B cell (primary cell): ENCODE results near the gene ZMIZ1. TPM values are rescaled to one million over a fixed set of nuclear protein-coding genes. Genes with fewer than 3 reads are reported as not detected.

ENCODE experiments used
- ATAC-seq: fragments of 200-7000 bp; cut with Tn5 transposase; one replicate; pipeline ENCODE4 v1.10.0; 2021; ENCODE audit warnings: low read depth, mild to moderate bottlenecking, moderate number of reproducible peaks, moderate library complexity
- CTCF ChIA-PET: fragments of 350-600 bp; sonication (Branson Sonifier 250); formaldehyde crosslinking; loops from one replicate; lab custom pipeline; 2021; ENCODE audit warnings: antibody characterized with exemption, inconsistent platforms; lab: Charles Lee
- POLR2A ChIA-PET: fragments of 350-600 bp; sonication (Branson Sonifier 250); formaldehyde crosslinking; loops from one replicate; lab custom pipeline; 2021; ENCODE audit warnings: antibody characterized with exemption; lab: Charles Lee
- DNase-seq: peaks from one replicate; pipeline ENCODE4 v3.0.0; 2013
- H2AFZ ChIP-seq: 2 replicates; pipeline ENCODE4 v1.6.1; 2012; ENCODE audit warnings: mild to moderate bottlenecking, low read depth, low read length; ENCODE audit not compliant: insufficient read depth, poor library complexity, severe bottlenecking
- H3K27ac ChIP-seq, 2 donors: 1 replicate in 1 of 2; 2 replicates in 1 of 2; pipeline ENCODE4 v1.5.1; 2012 to 2013; ENCODE audit warnings: low read length in 2 of 2, mild to moderate bottlenecking in 2 of 2, moderate library complexity in 1 of 2
- H3K27me3 ChIP-seq, 4 experiments: fragments of 200-600 bp in 1 of 4; sonication (generic) in 1 of 4; replicated peaks in 1 of 4; 1 replicate in 2 of 4; 2 replicates in 2 of 4; pipeline versions ENCODE4 v1.6.1 to v1.7.0; 2013 to 2016; ENCODE audit warnings: low read length in 3 of 4, mild to moderate bottlenecking in 2 of 4, mixed read lengths in 1 of 4, moderate library complexity in 1 of 4; ENCODE audit not compliant: insufficient read depth in 4 of 4, control insufficient read depth in 3 of 4; ENCODE audit errors: control extremely low read depth in 1 of 4
- H3K36me3 ChIP-seq, 2 experiments: replicated peaks in 1 of 2; 1 replicate in 1 of 2; 2 replicates in 1 of 2; pipeline versions ENCODE4 v1.6.1 to v1.7.1; 2013; ENCODE audit warnings: low read length in 1 of 2; ENCODE audit not compliant: insufficient read depth in 2 of 2, control insufficient read depth in 1 of 2; ENCODE audit errors: control extremely low read depth in 1 of 2, extremely low read depth in 1 of 2
- H3K4me1 ChIP-seq, 2 donors: fragments of 200-600 bp in 1 of 2; sonication (generic) in 1 of 2; 1 replicate in 1 of 2; 2 replicates in 1 of 2; pipeline versions ENCODE4 v1.5.1 to v1.6.1; 2013 to 2017; ENCODE audit warnings: low read length in 2 of 2; ENCODE audit not compliant: control insufficient read depth in 2 of 2, insufficient read depth in 2 of 2
- H3K4me2 ChIP-seq: replicated peaks from 2 replicates; pipeline ENCODE3; 2012; ENCODE audit warnings: mild to moderate bottlenecking, low read depth, low read length; ENCODE audit not compliant: poor library complexity, severe bottlenecking
- H3K4me3 ChIP-seq, 5 experiments: fragments of 200-600 bp in 1 of 5; sonication (generic) in 1 of 5; 1 replicate in 3 of 5; 2 replicates in 2 of 5; pipeline versions ENCODE4 v1.5.1 to v1.7.0; 2011 to 2016; ENCODE audit warnings: low read length in 4 of 5, mild to moderate bottlenecking in 4 of 5, low read depth in 2 of 5, control low read depth in 1 of 5, moderate library complexity in 1 of 5; ENCODE audit not compliant: insufficient read depth in 1 of 5; ENCODE audit errors: control extremely low read depth in 1 of 5, extremely low read depth in 1 of 5
- H3K79me2 ChIP-seq: fragments of 200-600 bp; sonication (generic); one replicate; pipeline ENCODE4 v1.6.0; 2016; ENCODE audit warnings: low read length; ENCODE audit not compliant: control insufficient read depth, insufficient read depth
- H3K9ac ChIP-seq: fragments of 200-600 bp; sonication (generic); 2 replicates; pipeline ENCODE4 v1.6.1; 2017; ENCODE audit warnings: mild to moderate bottlenecking, low read length, moderate library complexity
- H3K9me3 ChIP-seq, 3 donors: one replicate each; pipeline versions ENCODE4 v1.6.1 to v1.7.1; 2013; ENCODE audit warnings: low read length in 2 of 3; ENCODE audit not compliant: control insufficient read depth in 2 of 3, insufficient read depth in 1 of 3; ENCODE audit errors: control extremely low read depth in 1 of 3
- H4K20me1 ChIP-seq: 2 replicates; pipeline ENCODE4 v1.6.0; 2012; ENCODE audit warnings: mild to moderate bottlenecking, low read length; ENCODE audit not compliant: insufficient read depth, control insufficient read depth, poor library complexity, severe bottlenecking
- H3K27ac Mint-ChIP-seq: one replicate; pipeline ENCODE4 v1.8.0; 2021; ENCODE audit warnings: mixed read lengths
- H3K27me3 Mint-ChIP-seq: one replicate; pipeline ENCODE4 v1.8.0; 2021; ENCODE audit warnings: mixed read lengths
- H3K4me1 Mint-ChIP-seq: one replicate; pipeline ENCODE4 v1.8.0; 2021; ENCODE audit warnings: mixed read lengths
- H3K4me3 Mint-ChIP-seq: one replicate; pipeline ENCODE4 v1.8.0; 2021; ENCODE audit warnings: mixed read lengths
- H3K9me3 Mint-ChIP-seq: one replicate; pipeline ENCODE4 v1.8.0; 2022; ENCODE audit warnings: mixed read lengths; ENCODE audit not compliant: insufficient read depth
- EZH2 ChIP-seq: IDR thresholded peaks from 2 replicates; pipeline ENCODE4 v1.6.1; 2012; ENCODE audit warnings: borderline replicate concordance, low read depth, mild to moderate bottlenecking, moderate library complexity, low read length; ENCODE audit not compliant: insufficient read depth, poor library complexity, severe bottlenecking
- WGBS: methylation state at CpG from one replicate; pipeline ENCODE4 v1.1.5; 2013; ENCODE audit warnings: missing lambda C conversion rate; ENCODE audit not compliant: insufficient coverage; 5-methylcytosine and 5-hydroxymethylcytosine counted together
- intact Hi-C: fragments of 100-400 bp; cut with micrococcal nuclease; formaldehyde crosslinking; loops from one replicate; pipeline ENCODE4 v1.10.0; 2022
- polyA plus RNA-seq: library from polyadenylated mRNA; depleted of rRNA; stranded (reverse); fragments of >200 nt; gene quantifications from 2 replicates; pipeline ENCODE4 v1.2.3, GENCODE V29; 2012
- total RNA-seq, 2 donors: library from RNA; stranded (reverse); fragments of 120-200 nt in 1 of 2; gene quantifications; 1 replicate in 1 of 2; 2 replicates in 1 of 2; pipeline versions ENCODE4 v1.2.3 to v1.2.4, GENCODE V29; 2013 to 2022
- TF ChIP-seq, protein P1 (sequence below): fragments of 200-600 bp; IDR thresholded peaks from one replicate; pipeline ENCODE4 v1.8.0; 2022; ENCODE audit warnings: antibody characterized with exemption, mild to moderate bottlenecking

Gene ZMIZ1
- total and polyA plus RNA-seq, 2 donors (not counting 1 experiment from before 2014, with no cell fraction given), result 14.3 to 64.9 TPM

DNA sequence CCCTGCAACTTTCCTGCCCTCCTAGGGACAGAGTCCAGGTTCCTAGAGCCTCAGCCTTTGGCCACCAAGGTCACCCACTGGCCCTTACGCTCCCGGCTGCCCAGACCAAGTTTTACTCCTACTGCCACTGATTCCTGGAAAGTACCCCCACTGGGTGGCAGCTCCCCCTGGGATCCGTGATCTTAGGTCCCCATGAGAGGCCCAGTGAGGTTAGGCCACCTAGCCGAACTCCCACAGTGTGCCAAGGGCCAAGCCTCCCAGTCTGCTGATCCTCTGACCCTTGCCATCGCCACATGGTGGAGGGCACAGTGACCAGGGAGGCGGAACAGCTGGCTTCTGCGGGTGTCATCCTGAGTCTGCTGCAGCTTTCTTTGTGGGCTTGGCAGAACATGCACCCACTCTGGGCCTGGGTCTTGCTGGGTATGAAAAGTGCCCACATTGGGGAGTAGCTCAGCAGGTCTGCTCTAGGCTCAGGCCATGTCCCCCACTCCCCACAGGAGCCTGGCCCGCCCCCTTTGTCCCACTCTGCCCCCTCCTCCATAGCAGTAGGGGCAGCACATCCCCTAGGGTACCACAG lies 238.0 kb downstream of the ZMIZ1 start:
- Histone ChIP-seq H3K9me3 (no peaks in the 10 kb centered on the region), H3K4me2 (no peak overlapping the region), H3K79me2 (no peaks in the 10 kb centered on the region), H2AFZ (no peak overlapping the region), H4K20me1 (no peaks in the 10 kb centered on the region), H3K27me3 (no peaks in the 10 kb centered on the region), H3K4me1 (no peaks in the 10 kb centered on the region), H3K27ac (no peak overlapping the region), H3K9ac (no peak overlapping the region), H3K36me3 (peaks cover 0 to 80% of the 10 kb centered on the region in 2 experiments), H3K4me3 (no peak overlapping the region)
- H3K27me3 Mint-ChIP-seq, result no peaks in the 10 kb centered on the region
- intact Hi-C loops, result no loop called here
- ATAC-seq (no peak), DNase-seq (no peak)
- H3K9me3 Mint-ChIP-seq, result no peaks in the 10 kb centered on the region
- WGBS, result 92% methylated on average over 8 of the region's 8 CpGs
- POLR2A ChIA-PET, result no interaction called here
- H3K4me1 Mint-ChIP-seq, result no peaks in the 10 kb centered on the region
- CTCF ChIA-PET, result no interaction called here
- no peak overlapping the region for H3K4me3 Mint-ChIP-seq
- TF ChIP-seq EZH2, result no peak
- TF ChIP-seq, protein P1, sequence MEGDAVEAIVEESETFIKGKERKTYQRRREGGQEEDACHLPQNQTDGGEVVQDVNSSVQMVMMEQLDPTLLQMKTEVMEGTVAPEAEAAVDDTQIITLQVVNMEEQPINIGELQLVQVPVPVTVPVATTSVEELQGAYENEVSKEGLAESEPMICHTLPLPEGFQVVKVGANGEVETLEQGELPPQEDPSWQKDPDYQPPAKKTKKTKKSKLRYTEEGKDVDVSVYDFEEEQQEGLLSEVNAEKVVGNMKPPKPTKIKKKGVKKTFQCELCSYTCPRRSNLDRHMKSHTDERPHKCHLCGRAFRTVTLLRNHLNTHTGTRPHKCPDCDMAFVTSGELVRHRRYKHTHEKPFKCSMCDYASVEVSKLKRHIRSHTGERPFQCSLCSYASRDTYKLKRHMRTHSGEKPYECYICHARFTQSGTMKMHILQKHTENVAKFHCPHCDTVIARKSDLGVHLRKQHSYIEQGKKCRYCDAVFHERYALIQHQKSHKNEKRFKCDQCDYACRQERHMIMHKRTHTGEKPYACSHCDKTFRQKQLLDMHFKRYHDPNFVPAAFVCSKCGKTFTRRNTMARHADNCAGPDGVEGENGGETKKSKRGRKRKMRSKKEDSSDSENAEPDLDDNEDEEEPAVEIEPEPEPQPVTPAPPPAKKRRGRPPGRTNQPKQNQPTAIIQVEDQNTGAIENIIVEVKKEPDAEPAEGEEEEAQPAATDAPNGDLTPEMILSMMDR, result no peak
- H3K27ac Mint-ChIP-seq, result no peak overlapping the region

DNA sequence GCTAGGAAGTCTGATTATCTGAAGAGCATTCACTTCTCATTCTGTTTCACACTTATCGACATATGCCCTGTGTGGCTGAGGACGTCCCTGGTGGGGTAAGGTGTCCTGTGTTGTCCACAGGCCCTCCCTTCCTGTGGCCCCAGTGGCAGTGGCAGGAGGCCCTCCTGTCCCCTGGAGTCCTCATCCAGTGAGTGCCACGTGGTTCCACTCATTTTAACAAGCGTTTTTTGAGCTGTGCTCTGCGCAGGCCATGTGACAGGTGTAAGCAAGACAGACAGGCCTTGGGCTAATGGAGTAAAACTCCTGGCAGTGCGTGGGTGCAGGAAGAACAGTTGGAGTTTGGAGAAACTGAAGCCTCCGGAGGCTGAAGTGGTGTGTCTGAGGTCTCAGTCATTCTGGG lies 239.2 kb downstream of the ZMIZ1 start:
- Histone ChIP-seq H3K27ac (no peak overlapping the region), H3K9ac (no peak overlapping the region), H3K4me3 (no peak overlapping the region), H3K4me1 (no peaks in the 10 kb centered on the region), H3K79me2 (no peaks in the 10 kb centered on the region), H3K9me3 (no peaks in the 10 kb centered on the region), H2AFZ (no peak overlapping the region), H3K4me2 (no peak overlapping the region), H3K36me3 (peaks cover 0 to 81% of the 10 kb centered on the region in 2 experiments), H4K20me1 (no peaks in the 10 kb centered on the region), H3K27me3 (no peaks in the 10 kb centered on the region)
- TF ChIP-seq EZH2, result no peak
- TF ChIP-seq, protein P1, result no peak
- intact Hi-C loops, result no loop called here
- H3K4me1 Mint-ChIP-seq, result no peaks in the 10 kb centered on the region
- no peak for DNase-seq
- no peak overlapping the region for H3K4me3 Mint-ChIP-seq
- POLR2A ChIA-PET, result no interaction called here
- no peak for ATAC-seq
- CTCF ChIA-PET, result no interaction called here
- 86% methylated on average over 6 of the region's 7 CpGs for WGBS
- H3K9me3 Mint-ChIP-seq, result no peaks in the 10 kb centered on the region
- peak overlapping the region; percentile 37 for H3K27ac Mint-ChIP-seq
- H3K27me3 Mint-ChIP-seq, result no peaks in the 10 kb centered on the region
